H9 (cell line): ENCODE results near the gene SCGB1A1. TPM values are rescaled to one million over a fixed set of nuclear protein-coding genes. Genes with fewer than 3 reads are reported as not detected.

Experiments used
- DNase-seq: peaks from one replicate; pipeline ENCODE4 v3.0.0-alpha.2; 2017
- H2AFZ ChIP-seq: one replicate; pipeline ENCODE4 v1.6.1; 2013; ENCODE audit warnings: mild to moderate bottlenecking, low read length, control low read depth, moderate library complexity
- H2AK5ac ChIP-seq: 2 replicates; pipeline ENCODE4 v1.6.1; 2013; ENCODE audit warnings: low read length, control low read depth, mixed read lengths; ENCODE audit not compliant: insufficient read length
- H2BK120ac ChIP-seq: one replicate; pipeline ENCODE4 v1.6.1; 2013; ENCODE audit warnings: low read depth, mild to moderate bottlenecking, low read length, control low read depth, inconsistent platforms; ENCODE audit not compliant: poor library complexity, severe bottlenecking
- H2BK12ac ChIP-seq: 2 replicates; pipeline ENCODE4 v1.6.1; 2013; ENCODE audit warnings: low read length, control low read depth, mixed read lengths, low read depth; ENCODE audit not compliant: insufficient read length
- H2BK15ac ChIP-seq: 2 replicates; pipeline ENCODE4 v1.6.1; 2013; ENCODE audit warnings: low read depth, low read length, control low read depth
- H2BK20ac ChIP-seq: one replicate; pipeline ENCODE4 v1.6.1; 2013; ENCODE audit warnings: low read depth, mild to moderate bottlenecking, low read length, control low read depth, inconsistent platforms; ENCODE audit not compliant: poor library complexity, severe bottlenecking
- H2BK5ac ChIP-seq: 2 replicates; pipeline ENCODE4 v1.6.1; 2013; ENCODE audit warnings: low read length, control low read depth, mixed read lengths; ENCODE audit not compliant: insufficient read length
- H3K14ac ChIP-seq: 2 replicates; pipeline ENCODE4 v1.6.1; 2013; ENCODE audit warnings: low read length, control low read depth; ENCODE audit not compliant: insufficient read depth
- H3K18ac ChIP-seq: 2 replicates; pipeline ENCODE4 v1.6.1; 2013; ENCODE audit warnings: low read depth, mild to moderate bottlenecking, mixed read lengths, low read length, control low read depth; ENCODE audit not compliant: insufficient read length
- H3K23ac ChIP-seq: 2 replicates; pipeline ENCODE4 v1.6.1; 2013; ENCODE audit warnings: low read length, control low read depth, mixed read lengths, low read depth; ENCODE audit not compliant: insufficient read length
- H3K23me2 ChIP-seq: 2 replicates; pipeline ENCODE4 v1.6.1; 2013; ENCODE audit warnings: low read depth, mild to moderate bottlenecking, mixed read lengths, low read length, control low read depth; ENCODE audit not compliant: insufficient read length, poor library complexity, severe bottlenecking
- H3K27ac ChIP-seq: 2 replicates; pipeline ENCODE4 v1.5.1; 2013; ENCODE audit warnings: low read length, control low read depth, mixed read lengths, low read depth; ENCODE audit not compliant: insufficient read length
- H3K27me3 ChIP-seq: 2 replicates; pipeline ENCODE4 v1.6.1; 2013; ENCODE audit warnings: low read length, control low read depth, inconsistent platforms; ENCODE audit not compliant: insufficient read depth
- H3K4ac ChIP-seq: 2 replicates; pipeline ENCODE4 v1.6.1; 2013; ENCODE audit warnings: low read depth, mild to moderate bottlenecking, control low read depth, inconsistent platforms, low read length, moderate library complexity
- H3K4me1 ChIP-seq: 2 replicates; pipeline ENCODE4 v1.6.1; 2013; ENCODE audit warnings: low read length, control low read depth, inconsistent platforms; ENCODE audit not compliant: insufficient read depth
- H3K4me2 ChIP-seq: 2 replicates; pipeline ENCODE4 v1.6.1; 2013; ENCODE audit warnings: low read length, control low read depth, mixed read lengths; ENCODE audit not compliant: insufficient read length, insufficient read depth
- H3K56ac ChIP-seq: 2 replicates; pipeline ENCODE4 v1.6.1; 2013; ENCODE audit warnings: low read depth, mild to moderate bottlenecking, mixed read lengths, low read length, control low read depth; ENCODE audit not compliant: insufficient read length
- H3K79me1 ChIP-seq: 2 replicates; pipeline ENCODE4 v1.6.1; 2013; ENCODE audit warnings: low read depth, mild to moderate bottlenecking, moderate library complexity, low read length, control low read depth, inconsistent platforms; ENCODE audit not compliant: insufficient read depth, poor library complexity, severe bottlenecking
- H3K79me2 ChIP-seq: 2 replicates; pipeline ENCODE4 v1.6.1; 2013; ENCODE audit warnings: low read length, control low read depth, inconsistent platforms; ENCODE audit not compliant: insufficient read depth
- H3K9ac ChIP-seq: 2 replicates; pipeline ENCODE4 v1.6.1; 2013; ENCODE audit warnings: low read length, control low read depth, mixed read lengths; ENCODE audit not compliant: insufficient read length; ENCODE audit errors: extremely low read depth
- H3K9me3 ChIP-seq: one replicate; pipeline ENCODE4 v1.6.1; 2013; ENCODE audit warnings: low read depth, low read length, inconsistent platforms; ENCODE audit not compliant: control insufficient read depth
- H3T11ph ChIP-seq: one replicate; pipeline ENCODE4 v1.6.1; 2013; ENCODE audit warnings: mild to moderate bottlenecking, low read length, control low read depth, inconsistent platforms
- H4K20me1 ChIP-seq: one replicate; pipeline ENCODE4 v1.6.1; 2013; ENCODE audit not compliant: control insufficient read depth, insufficient read length, insufficient read depth
- H4K5ac ChIP-seq: 2 replicates; pipeline ENCODE4 v1.6.1; 2013; ENCODE audit warnings: low read depth, mild to moderate bottlenecking, mixed read lengths, low read length, control low read depth; ENCODE audit not compliant: insufficient read length
- H4K8ac ChIP-seq: replicated peaks from 2 replicates; pipeline ENCODE4 v1.6.1; 2013; ENCODE audit warnings: low read length, control low read depth, mixed read lengths, low read depth; ENCODE audit not compliant: insufficient read length
- H4K91ac ChIP-seq: 2 replicates; pipeline ENCODE4 v1.6.1; 2013; ENCODE audit warnings: low read depth, mild to moderate bottlenecking, moderate library complexity, mixed read lengths, low read length, control low read depth; ENCODE audit not compliant: insufficient read length
- H3K27ac Mint-ChIP-seq, 3 experiments: 2 replicates in 2 of 3; 3 replicates in 1 of 3; pipeline ENCODE4 v1.8.0; 2020 to 2021; ENCODE audit warnings: mixed read lengths in 3 of 3, mild to moderate bottlenecking in 1 of 3, moderate library complexity in 1 of 3
- H3K27me3 Mint-ChIP-seq: 2 replicates; pipeline ENCODE4 v1.8.0; 2021; ENCODE audit warnings: low read depth, mild to moderate bottlenecking, moderate library complexity, mixed read lengths
- H3K36me3 Mint-ChIP-seq, 3 experiments: 2 replicates in 2 of 3; 3 replicates in 1 of 3; pipeline ENCODE4 v1.8.0; 2020 to 2021; ENCODE audit warnings: low read depth in 3 of 3, mixed read lengths in 3 of 3; ENCODE audit not compliant: insufficient read depth in 1 of 3
- H3K4me1 Mint-ChIP-seq, 2 experiments: 2 replicates each; pipeline ENCODE4 v1.8.0; 2020; ENCODE audit warnings: mixed read lengths in 2 of 2
- H3K4me3 Mint-ChIP-seq, 2 experiments: 2 replicates in 1 of 2; 3 replicates in 1 of 2; pipeline ENCODE4 v1.8.0; 2020 to 2021; ENCODE audit warnings: mild to moderate bottlenecking in 2 of 2, mixed read lengths in 2 of 2, moderate library complexity in 1 of 2
- H3K9me3 Mint-ChIP-seq, 2 experiments: 2 replicates in 1 of 2; 3 replicates in 1 of 2; pipeline ENCODE4 v1.8.0; 2020; ENCODE audit warnings: mild to moderate bottlenecking in 2 of 2, mixed read lengths in 2 of 2, moderate library complexity in 1 of 2
- CTCF ChIP-seq: fragments of 200-600 bp; sonication (generic); conservative IDR thresholded peaks from 3 replicates; pipeline ENCODE4 v1.8.0; 2021; ENCODE audit warnings: antibody characterized with exemption, mild to moderate bottlenecking
- WGBS: extraction: QIAGEN DNeasy Blood & Tissue Kit; methylation state at CpG from one replicate; pipeline ENCODE4 v1.1.7; 2013; ENCODE audit warnings: missing lambda C conversion rate, low lambda C conversion rate, mixed read lengths; ENCODE audit not compliant: insufficient read length; ENCODE audit errors: extremely low coverage; 5-methylcytosine and 5-hydroxymethylcytosine counted together
- total RNA-seq: library from RNA; stranded (reverse); gene quantifications from 2 replicates; pipeline ENCODE4 v1.2.1, GENCODE V29; 2021

SCGB1A1 gene
- total RNA-seq, 1 experiment from 2014 or later: not detected

GRCh38 chr11:62439785-62440602 is 21.2 kb downstream of the SCGB1A1 start:
- DNase-seq: no peak
- Mint-ChIP-seq H3K9me3 (no peaks in the 10 kb centered on the region), H3K4me3 (no peak overlapping the region; a peak in 1 of 5 replicates), H3K36me3 (no peaks in the 10 kb centered on the region), H3K27ac (no peak overlapping the region; a peak in 1 of 7 replicates), H3K4me1 (peaks cover 3 to 9% of the 10 kb centered on the region in 2 experiments), H3K27me3 (peaks cover 1% of the 10 kb centered on the region)
- no peak overlapping the region for H3K9ac ChIP-seq
- no peaks in the 10 kb centered on the region for H4K20me1 ChIP-seq
- H2BK15ac ChIP-seq: no peak overlapping the region
- H3T11ph ChIP-seq: no peak overlapping the region
- H2BK12ac ChIP-seq: no peak overlapping the region
- no peaks in the 10 kb centered on the region; the same call in 1 of the 2 replicates for H3K4me1 ChIP-seq
- H3K56ac ChIP-seq: no peak overlapping the region
- no peak overlapping the region for H4K91ac ChIP-seq
- H3K23me2 ChIP-seq: no peaks in the 10 kb centered on the region
- no peaks in the 10 kb centered on the region; the same call in 1 of the 2 replicates for H3K79me2 ChIP-seq
- TF ChIP-seq CTCF: no peak
- H3K27ac ChIP-seq: no peak overlapping the region
- H2AK5ac ChIP-seq: no peak overlapping the region
- no peak overlapping the region for H3K18ac ChIP-seq
- no peaks in the 10 kb centered on the region for H3K9me3 ChIP-seq
- no peak overlapping the region for H2AFZ ChIP-seq
- H3K27me3 ChIP-seq: no peaks in the 10 kb centered on the region
- no peak overlapping the region for H3K23ac ChIP-seq
- H3K4me2 ChIP-seq: no peak overlapping the region
- H4K5ac ChIP-seq: no peak overlapping the region
- H3K14ac ChIP-seq: no peak overlapping the region
- H4K8ac ChIP-seq: no peak overlapping the region
- H3K4ac ChIP-seq: no peak overlapping the region
- no peaks in the 10 kb centered on the region for H3K79me1 ChIP-seq
- no peak overlapping the region for H2BK20ac ChIP-seq
- H2BK120ac ChIP-seq: no peak overlapping the region
- no peak overlapping the region for H2BK5ac ChIP-seq
- WGBS: no CpG with 5 or more reads among the region's 23 CpGs
